ENCODE results near the gene PPP1R15B.
A peak's percentile ranks its signal among the peaks of the same experiment; 100 is the strongest.

PPP1R15B gene

GRCh38 chr1:204404629-204405028 lies 7.0 kb downstream of the PPP1R15B start:
- no peak for DNase-seq (ENCODE audit: low read depth, low spot score)

GRCh38 chr1:204402391-204402790 lies 9.2 kb downstream of the PPP1R15B start:
- no peak for DNase-seq (ENCODE audit: low read depth, low spot score)
- no peak overlapping the region for H3K4me3 ChIP-seq (ENCODE audit: low read depth, low read length)
- TF ChIP-seq CTCF (IDR thresholded peaks at IDR 0.05; ENCODE audit: low read depth, low read length), result no peak
- in situ Hi-C loops (cut with HindIII; ENCODE audit: low sequenced_read_pairs), result no loop called here

More at GRCh38 chr1:204404629-204405028, 7.0 kb downstream of the PPP1R15B start:
- no peak for TF ChIP-seq CTCF (IDR thresholded peaks at IDR 0.05; ENCODE audit: low read depth, low read length)
- in situ Hi-C loops (cut with HindIII; ENCODE audit: low sequenced_read_pairs), result no loop called here
- no peak overlapping the region for H3K4me3 ChIP-seq (ENCODE audit: low read depth, low read length)

GRCh38 chr1:204401730-204402129 lies 9.9 kb downstream of the PPP1R15B start:
- DNase-seq (ENCODE audit: low read depth, low spot score), result no peak
- in situ Hi-C loops (cut with HindIII; ENCODE audit: low sequenced_read_pairs), result no loop called here
- no peak overlapping the region for H3K4me3 ChIP-seq (ENCODE audit: low read depth, low read length)
- no peak for TF ChIP-seq CTCF (IDR thresholded peaks at IDR 0.05; ENCODE audit: low read depth, low read length)

- in situ Hi-C loops (cut with HindIII; ENCODE audit: low sequenced_read_pairs), result no loop called here
- DNase-seq (ENCODE audit: low read depth, low spot score), result no peak
- no peak overlapping the region for H3K4me3 ChIP-seq (ENCODE audit: low read depth, low read length)
- TF ChIP-seq CTCF (IDR thresholded peaks at IDR 0.05; ENCODE audit: low read depth, low read length), result no peak
Observed at GRCh38 chr1:204400882-204401510, 10.6 kb downstream of the PPP1R15B start.

GRCh38 chr1:204398197-204399125 lies 13.2 kb downstream of the PPP1R15B start:
- no peak overlapping the region for H3K4me3 ChIP-seq (ENCODE audit: low read depth, low read length)
- DNase-seq (ENCODE audit: low read depth, low spot score), result peak; percentile 68
- in situ Hi-C loops (cut with HindIII; ENCODE audit: low sequenced_read_pairs), result no loop called here
- peak; percentile 84 for TF ChIP-seq CTCF (IDR thresholded peaks at IDR 0.05; ENCODE audit: low read depth, low read length)

GRCh38 chr1:204396015-204396583 lies 15.5 kb downstream of the PPP1R15B start:
- H3K4me3 ChIP-seq (ENCODE audit: low read depth, low read length), result no peak overlapping the region
- in situ Hi-C loops (cut with HindIII; ENCODE audit: low sequenced_read_pairs), result no loop called here
- no peak for DNase-seq (ENCODE audit: low read depth, low spot score)
- no peak for TF ChIP-seq CTCF (IDR thresholded peaks at IDR 0.05; ENCODE audit: low read depth, low read length)

Data from astrocyte of the spinal cord (primary cell).